ENCODE data around the gene BICD1. TPM values are rescaled to one million over a fixed set of nuclear protein-coding genes. Genes with fewer than 3 reads are reported as not detected.
A peak's percentile ranks its signal among the peaks of the same experiment; 100 is the strongest.

Gene BICD1
- total and polyA plus RNA-seq, 2 donors from 2014 or later: 3.8 to 36.7 TPM

- Histone ChIP-seq H3K4me3 (ENCODE audit: low read length in 3 of 3) (no peak overlapping the region), H3K36me3 (ENCODE audit: control insufficient read depth in 2 of 3, insufficient read depth in 3 of 3, low read length in 3 of 3) (no peaks in the 10 kb centered on the region), H3K9me3 (ENCODE audit: control insufficient read depth in 2 of 3, insufficient read depth in 1 of 3, low read length in 3 of 3) (no peaks in the 10 kb centered on the region), H3K27ac (ENCODE audit: low read depth in 2 of 2, low read length in 2 of 2) (no peak overlapping the region), H3K27me3 (ENCODE audit: control insufficient read depth, insufficient read depth, low read length) (no peaks in the 10 kb centered on the region), H3K4me1 (ENCODE audit: control insufficient read depth in 2 of 3, insufficient read depth in 2 of 3, low read depth in 1 of 3, low read length in 3 of 3) (peaks cover 0 to 13% (median 2%) of the 10 kb centered on the region in 3 donors), H3K9ac (ENCODE audit: low read length in 3 of 3) (no peak overlapping the region)
- DNase-seq: no peak
- no peak for FAIRE-seq
- no peak for TF ChIP-seq CTCF (IDR thresholded peaks at IDR 0.05; ENCODE audit: borderline replicate concordance, extremely low read depth, insufficient read depth)
- intact Hi-C loops (cut with DNase I): no loop called here
Observed at GRCh38 chr12:32110942-32111341, 4.3 kb downstream of the BICD1 start.

GRCh38 chr12:32115404-32116104 is 8.9 kb downstream of the BICD1 start:
- Histone ChIP-seq H3K9me3 (ENCODE audit: control insufficient read depth in 2 of 3, insufficient read depth in 1 of 3, low read length in 3 of 3) (no peaks in the 10 kb centered on the region), H3K4me1 (ENCODE audit: control insufficient read depth in 2 of 3, insufficient read depth in 2 of 3, low read depth in 1 of 3, low read length in 3 of 3) (peaks cover 0 to 9% (median 2%) of the 10 kb centered on the region in 3 donors), H3K9ac (ENCODE audit: low read length in 3 of 3) (no peak overlapping the region), H3K27me3 (ENCODE audit: control insufficient read depth, insufficient read depth, low read length) (no peaks in the 10 kb centered on the region), H3K4me3 (ENCODE audit: low read length in 3 of 3) (no peak overlapping the region), H3K36me3 (ENCODE audit: control insufficient read depth in 2 of 3, insufficient read depth in 3 of 3, low read length in 3 of 3) (no peaks in the 10 kb centered on the region), H3K27ac (ENCODE audit: low read depth in 2 of 2, low read length in 2 of 2) (peak overlapping the region in 1 of 2 donors; percentile 36)
- TF ChIP-seq CTCF (IDR thresholded peaks at IDR 0.05; ENCODE audit: borderline replicate concordance, extremely low read depth, insufficient read depth): no peak
- intact Hi-C loops (cut with DNase I): no loop called here
- DNase-seq (peak in 2 of 5 donors; percentile 67 to 89), FAIRE-seq (no peak)

- no peak overlapping the region for H3K9ac ChIP-seq (ENCODE audit: low read length in 3 of 3)
- no peak overlapping the region for H3K27ac ChIP-seq (ENCODE audit: low read depth in 2 of 2, low read length in 2 of 2)
- no peaks in the 10 kb centered on the region for H3K27me3 ChIP-seq (ENCODE audit: control insufficient read depth, insufficient read depth, low read length)
- no peak for TF ChIP-seq CTCF (IDR thresholded peaks at IDR 0.05; ENCODE audit: borderline replicate concordance, extremely low read depth, insufficient read depth)
- DNase-seq (no peak), FAIRE-seq (no peak)
- H3K4me1 ChIP-seq (ENCODE audit: control insufficient read depth in 2 of 3, insufficient read depth in 2 of 3, low read depth in 1 of 3, low read length in 3 of 3): peaks cover 0 to 9% (median 2%) of the 10 kb centered on the region in 3 donors
- intact Hi-C loops (cut with DNase I): no loop called here
- no peak overlapping the region for H3K4me3 ChIP-seq (ENCODE audit: low read length in 3 of 3)
- no peaks in the 10 kb centered on the region for H3K36me3 ChIP-seq (ENCODE audit: control insufficient read depth in 2 of 3, insufficient read depth in 3 of 3, low read length in 3 of 3)
- no peaks in the 10 kb centered on the region for H3K9me3 ChIP-seq (ENCODE audit: control insufficient read depth in 2 of 3, insufficient read depth in 1 of 3, low read length in 3 of 3)
Observed at GRCh38 chr12:32116897-32117296, 10.2 kb downstream of the BICD1 start.
